Activated naive CD8-positive, alpha-beta T cell (primary cell): ENCODE measurements around the gene MAN1C1.

ENCODE experiments used
- H3K27ac Mint-ChIP-seq: one replicate; pipeline ENCODE4 v1.8.0; 2021; ENCODE audit warnings: mixed read lengths
- H3K27me3 Mint-ChIP-seq: one replicate; pipeline ENCODE4 v1.8.0; 2021; ENCODE audit warnings: mixed read lengths
- H3K36me3 Mint-ChIP-seq: one replicate; pipeline ENCODE4 v1.8.0; 2021; ENCODE audit warnings: mixed read lengths
- H3K4me1 Mint-ChIP-seq: one replicate; pipeline ENCODE4 v1.8.0; 2021; ENCODE audit warnings: low read depth, mixed read lengths
- H3K4me3 Mint-ChIP-seq: one replicate; pipeline ENCODE4 v1.8.0; 2021; ENCODE audit warnings: mild to moderate bottlenecking, mixed read lengths
- H3K9me3 Mint-ChIP-seq: one replicate; pipeline ENCODE4 v1.8.0; 2021; ENCODE audit warnings: low read depth, mixed read lengths

Gene MAN1C1

DNA sequence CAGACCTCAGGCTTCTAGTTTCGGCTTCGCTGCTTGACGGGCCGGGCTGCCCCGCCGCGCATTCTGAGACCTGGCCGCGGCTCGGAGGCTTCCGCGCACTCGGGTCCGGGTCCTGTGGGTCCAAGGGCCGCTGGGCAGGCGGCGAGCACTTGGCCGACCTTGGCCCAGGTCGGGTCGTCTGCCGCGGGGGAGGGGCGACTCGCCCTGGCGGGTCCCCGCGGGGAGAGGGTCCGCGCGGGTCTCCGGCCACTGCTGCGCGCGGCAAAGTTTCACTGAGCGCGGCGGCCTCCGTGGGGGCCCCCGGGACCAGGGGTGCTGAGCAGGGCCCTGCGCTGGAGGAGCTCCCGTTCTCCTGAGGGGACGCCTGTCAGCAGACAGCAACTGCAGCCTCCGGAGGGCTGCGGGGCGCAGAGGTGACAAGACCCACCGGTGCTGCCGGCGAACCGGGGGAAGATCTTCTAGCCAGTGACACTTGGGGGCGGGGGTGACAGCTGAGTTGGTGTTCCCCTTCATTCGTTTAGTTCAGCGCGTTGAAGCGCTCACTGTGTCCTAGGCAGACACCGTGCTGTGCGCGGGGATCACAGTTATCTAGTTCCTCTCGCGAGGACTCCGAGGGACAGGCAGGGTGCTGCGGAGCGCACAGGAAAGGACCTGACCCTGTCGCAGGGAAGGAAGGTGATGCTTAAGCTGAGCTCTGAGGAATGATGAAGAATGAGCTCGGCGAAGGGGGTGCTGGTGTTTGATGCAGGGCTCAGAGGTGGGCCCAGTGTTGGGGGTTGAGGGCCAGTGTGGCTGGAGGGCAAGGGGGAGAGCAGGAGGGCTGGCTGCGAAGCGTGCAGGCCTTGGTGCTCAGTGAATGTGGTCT is 203.9 kb downstream of the MAN1C1 start:
- Mint-ChIP-seq H3K4me1 (peaks cover 30% of the 10 kb centered on the region), H3K27ac (peak overlapping the region; percentile 98), H3K27me3 (no peaks in the 10 kb centered on the region), H3K4me3 (peak overlapping the region; percentile 99), H3K9me3 (no peaks in the 10 kb centered on the region), H3K36me3 (no peaks in the 10 kb centered on the region)

DNA sequence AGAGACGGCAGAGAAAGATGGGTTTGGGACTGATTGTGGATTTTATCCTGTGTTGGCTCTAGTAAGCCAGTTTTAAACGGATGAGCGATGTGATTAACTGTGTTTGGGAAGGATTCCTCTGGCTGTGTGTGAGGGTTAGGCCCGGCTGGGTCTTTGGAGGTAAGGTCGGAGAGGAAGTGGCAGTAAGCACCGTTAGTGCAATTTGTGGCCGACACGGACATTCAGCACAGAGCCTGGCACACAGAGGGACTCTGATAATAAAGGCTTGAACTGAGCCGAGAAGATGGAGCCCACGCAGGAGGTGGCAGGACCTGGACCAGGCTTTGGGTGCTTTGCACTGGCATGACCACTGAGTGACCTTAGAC is 204.5 kb downstream of the MAN1C1 start:
- H3K27me3 Mint-ChIP-seq: no peaks in the 10 kb centered on the region
- peak overlapping the region; percentile 98 for H3K27ac Mint-ChIP-seq
- peak overlapping the region; percentile 99 for H3K4me3 Mint-ChIP-seq
- no peaks in the 10 kb centered on the region for H3K9me3 Mint-ChIP-seq
- peaks cover 30% of the 10 kb centered on the region for H3K4me1 Mint-ChIP-seq
- no peaks in the 10 kb centered on the region for H3K36me3 Mint-ChIP-seq

DNA sequence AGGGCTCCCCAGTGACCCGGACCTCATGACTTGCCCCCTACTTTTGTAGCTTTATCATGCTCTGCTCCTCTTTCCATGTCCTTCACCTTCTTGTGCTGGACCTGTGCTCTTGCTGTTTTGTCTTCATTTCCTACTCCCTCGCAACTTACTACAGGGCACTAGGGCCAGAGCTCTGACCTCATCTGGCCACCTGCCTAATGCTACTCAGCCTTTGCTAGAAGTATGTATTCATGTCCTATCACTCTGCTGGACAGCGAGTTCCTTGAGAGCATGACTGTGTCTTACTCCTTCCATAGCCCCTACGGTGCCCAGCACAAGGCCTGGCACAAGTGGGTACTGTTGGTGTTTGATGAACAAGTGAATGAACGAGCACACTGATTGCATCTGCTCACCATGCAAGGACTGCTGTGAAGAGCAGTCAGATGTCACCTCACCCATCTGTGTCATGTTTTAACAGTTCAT is 205.1 kb downstream of the MAN1C1 start:
- Mint-ChIP-seq H3K9me3 (no peaks in the 10 kb centered on the region), H3K36me3 (no peaks in the 10 kb centered on the region), H3K27ac (peak overlapping the region; percentile 98), H3K4me1 (peaks cover 31% of the 10 kb centered on the region), H3K27me3 (no peaks in the 10 kb centered on the region), H3K4me3 (peak overlapping the region; percentile 99)

DNA sequence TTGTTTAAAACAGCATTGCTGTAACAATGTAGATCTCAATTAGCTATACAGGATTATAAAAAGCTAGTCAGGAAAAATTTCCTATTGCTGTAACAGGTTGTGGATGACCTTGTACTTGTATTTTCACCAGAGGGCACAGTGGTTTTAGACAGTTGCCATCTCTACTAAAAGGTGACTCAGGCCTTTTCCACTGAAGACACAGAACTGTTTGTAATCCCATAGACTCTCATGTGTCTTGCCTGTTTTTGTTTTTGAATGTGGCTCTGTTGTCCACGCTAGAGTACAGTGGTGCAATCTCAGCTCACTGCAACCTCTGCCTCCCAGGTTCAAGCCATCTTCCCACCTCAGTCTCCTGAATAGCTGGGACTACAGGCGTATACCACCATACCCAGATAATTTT is 209.0 kb downstream of the MAN1C1 start:
- Mint-ChIP-seq H3K4me1 (peaks cover 19% of the 10 kb centered on the region), H3K36me3 (peaks cover 9% of the 10 kb centered on the region), H3K27me3 (no peaks in the 10 kb centered on the region), H3K27ac (no peak overlapping the region), H3K9me3 (no peaks in the 10 kb centered on the region), H3K4me3 (no peak overlapping the region)

DNA sequence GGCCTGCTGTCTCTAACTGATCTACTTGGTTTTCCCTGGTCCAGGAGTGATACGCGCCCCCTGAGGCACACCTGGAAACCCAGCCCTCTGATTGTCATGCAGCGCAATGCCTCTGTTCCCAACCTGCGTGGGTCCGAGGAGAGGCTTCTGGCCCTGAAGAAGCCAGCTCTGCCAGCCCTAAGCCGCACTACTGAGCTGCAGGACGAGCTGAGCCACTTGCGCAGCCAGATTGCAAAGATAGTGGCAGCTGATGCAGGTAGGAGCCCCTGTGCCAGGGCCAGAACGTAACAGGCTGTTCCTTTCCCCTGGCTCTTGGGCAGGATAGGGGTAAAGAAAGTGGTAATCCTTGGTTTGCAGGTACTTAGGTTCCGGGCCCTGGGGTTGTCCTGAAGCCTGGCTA is 210.0 kb downstream of the MAN1C1 start:
- Mint-ChIP-seq H3K4me3 (no peak overlapping the region), H3K27ac (no peak overlapping the region), H3K27me3 (no peaks in the 10 kb centered on the region), H3K36me3 (peaks cover 9% of the 10 kb centered on the region), H3K9me3 (no peaks in the 10 kb centered on the region), H3K4me1 (peaks cover 18% of the 10 kb centered on the region)

DNA sequence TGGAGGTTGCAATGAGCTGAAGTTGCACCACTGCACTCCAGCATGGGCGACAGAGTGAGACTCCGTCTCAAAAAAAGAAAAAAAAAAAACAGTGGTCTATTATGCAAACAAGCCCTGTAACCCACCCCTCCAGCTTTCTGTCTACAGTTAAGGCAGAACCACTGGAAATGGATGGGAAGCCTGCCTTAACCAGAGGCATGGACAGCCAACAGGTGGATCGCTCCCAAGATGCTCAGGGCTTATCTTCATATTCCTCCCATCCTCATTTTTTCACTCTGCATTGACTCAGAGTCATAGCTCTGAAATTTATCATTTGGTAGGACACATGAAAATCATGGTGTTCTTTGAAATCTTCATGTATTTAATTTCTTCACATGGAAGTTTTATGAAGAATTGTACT is 211.9 kb downstream of the MAN1C1 start:
- H3K36me3 Mint-ChIP-seq: peaks cover 11% of the 10 kb centered on the region
- H3K4me1 Mint-ChIP-seq: peaks cover 19% of the 10 kb centered on the region

DNA sequence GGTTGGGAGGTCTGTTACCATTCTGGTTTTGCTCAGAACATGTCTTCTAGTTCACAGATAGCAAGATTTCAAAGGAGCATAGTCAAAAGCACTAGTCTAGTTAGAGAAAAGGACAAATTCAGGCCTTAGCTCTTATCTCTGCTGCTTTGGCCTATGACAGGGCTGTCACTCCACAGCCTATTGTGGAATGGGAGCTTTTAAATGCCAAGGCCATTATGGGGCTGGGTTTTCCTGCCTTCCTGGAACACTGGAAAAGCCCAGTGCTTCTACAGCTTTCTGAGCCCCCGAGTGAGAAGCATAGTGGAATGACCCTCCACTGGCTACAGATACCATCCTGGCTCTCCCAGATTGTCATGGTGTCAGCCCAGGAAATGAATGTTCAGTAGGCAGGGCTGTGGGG is 212.5 kb downstream of the MAN1C1 start:
- Mint-ChIP-seq H3K27me3 (no peaks in the 10 kb centered on the region), H3K36me3 (peaks cover 11% of the 10 kb centered on the region), H3K4me1 (peaks cover 19% of the 10 kb centered on the region), H3K27ac (no peak overlapping the region), H3K4me3 (no peak overlapping the region), H3K9me3 (no peaks in the 10 kb centered on the region)

More for the DNA sequence above, 211.9 kb downstream of the MAN1C1 start:
- H3K4me3 Mint-ChIP-seq: no peak overlapping the region
- H3K27me3 Mint-ChIP-seq: no peaks in the 10 kb centered on the region
- H3K9me3 Mint-ChIP-seq: no peaks in the 10 kb centered on the region
- H3K27ac Mint-ChIP-seq: no peak overlapping the region

DNA sequence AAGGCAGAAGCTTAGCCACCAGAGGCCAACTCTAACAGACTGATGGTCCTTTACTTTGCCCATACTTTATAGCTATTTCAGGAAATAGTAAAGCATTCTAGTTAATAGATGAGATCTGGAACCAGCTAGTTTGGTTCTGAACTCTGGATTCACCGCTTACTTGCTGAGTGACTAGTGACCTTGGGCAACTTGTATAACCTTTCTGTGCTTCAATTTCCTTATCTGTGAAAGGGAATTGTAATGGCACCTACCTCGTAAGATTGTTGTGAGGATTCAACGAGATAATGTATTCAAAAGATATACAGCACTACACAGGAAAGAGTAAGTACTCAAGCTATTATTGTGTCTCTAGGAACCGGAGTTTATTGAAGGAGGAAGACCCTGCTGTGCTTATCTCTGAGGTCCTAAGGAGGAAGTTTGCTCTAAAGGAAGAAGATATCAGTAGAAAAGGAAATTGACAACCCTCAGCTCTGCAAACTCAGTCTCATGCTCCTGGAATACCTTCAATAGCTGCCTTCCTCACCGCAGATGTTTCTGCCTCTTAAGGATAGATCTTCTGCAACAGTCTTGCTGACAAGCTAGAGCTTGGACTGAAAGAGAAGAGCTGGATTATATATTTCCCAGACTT is 215.1 kb downstream of the MAN1C1 start:
- Mint-ChIP-seq H3K9me3 (no peaks in the 10 kb centered on the region), H3K27me3 (no peaks in the 10 kb centered on the region), H3K36me3 (peaks cover 16% of the 10 kb centered on the region), H3K4me1 (peaks cover 17% of the 10 kb centered on the region), H3K4me3 (no peak overlapping the region), H3K27ac (peak overlapping the region; percentile 13)

DNA sequence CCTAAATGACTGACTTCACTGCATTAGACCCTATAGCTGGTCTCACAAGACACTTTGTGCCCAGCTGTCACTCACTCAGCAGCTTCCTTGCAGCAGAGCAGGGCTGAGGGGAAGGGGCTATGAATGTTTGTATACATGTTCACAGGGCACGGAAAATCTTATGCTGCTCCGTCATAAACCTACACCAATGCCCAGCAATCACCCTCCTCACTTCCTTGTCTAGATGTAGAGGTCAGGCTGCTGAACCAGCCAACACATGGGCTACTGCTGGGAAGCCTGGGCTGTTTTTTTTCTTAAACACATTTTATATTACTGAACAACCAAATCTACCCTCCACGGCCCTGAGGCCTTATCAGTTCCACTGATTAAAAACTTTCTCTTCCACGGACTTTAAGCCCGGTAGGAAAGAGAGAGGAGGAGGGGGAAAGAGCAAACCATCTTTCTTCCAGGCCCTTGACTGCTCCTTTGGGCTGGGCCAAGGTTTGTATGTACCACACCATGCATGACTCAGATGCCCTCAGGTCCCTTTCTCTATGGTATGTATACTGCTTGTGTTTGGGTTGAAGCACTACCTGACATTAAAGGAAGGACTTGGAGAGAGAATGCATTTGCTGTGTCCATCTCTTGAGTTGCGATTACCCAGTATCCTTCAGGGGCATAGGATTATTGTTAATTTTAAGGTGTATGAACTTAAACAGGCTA is 215.9 kb downstream of the MAN1C1 start:
- Mint-ChIP-seq H3K4me1 (peaks cover 17% of the 10 kb centered on the region), H3K36me3 (peaks cover 16% of the 10 kb centered on the region), H3K9me3 (no peaks in the 10 kb centered on the region), H3K27me3 (no peaks in the 10 kb centered on the region), H3K27ac (no peak overlapping the region), H3K4me3 (no peak overlapping the region)

DNA sequence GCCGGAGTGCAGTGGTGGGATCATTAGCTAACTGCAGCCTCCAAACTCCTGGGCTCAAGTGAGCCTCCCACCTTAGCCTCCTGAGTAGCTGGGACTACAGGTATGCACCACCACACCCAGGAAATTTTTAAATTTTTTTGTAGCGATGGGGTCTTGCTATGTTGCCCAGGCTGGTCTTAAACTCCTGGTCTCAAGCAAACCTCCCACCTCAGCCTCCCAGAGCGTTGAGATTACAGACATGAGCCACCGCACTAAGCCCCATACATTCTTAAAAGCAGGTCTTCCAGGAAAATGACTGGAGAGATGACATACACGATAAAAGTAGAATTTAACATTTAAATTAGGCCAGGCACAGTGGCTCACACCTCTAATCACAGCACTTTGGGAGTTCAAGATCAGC is 216.6 kb downstream of the MAN1C1 start:
- Mint-ChIP-seq H3K4me3 (no peak overlapping the region), H3K27me3 (no peaks in the 10 kb centered on the region), H3K36me3 (peaks cover 16% of the 10 kb centered on the region), H3K27ac (no peak overlapping the region), H3K4me1 (peaks cover 17% of the 10 kb centered on the region), H3K9me3 (no peaks in the 10 kb centered on the region)
